NCI-H1092 (cell line): Measurements from ENCODE around the gene MTMR12.
"Not testable (repeated sequence)": the region's sequence is repeated elsewhere in the genome, so short reads cannot be mapped to it uniquely, and the experiment has no call there.

ENCODE experiments used
- DNase-seq: peaks from one replicate; lab custom pipeline; 2025; lab: John Stamatoyannopoulos, UW

The MTMR12 gene

DNA sequence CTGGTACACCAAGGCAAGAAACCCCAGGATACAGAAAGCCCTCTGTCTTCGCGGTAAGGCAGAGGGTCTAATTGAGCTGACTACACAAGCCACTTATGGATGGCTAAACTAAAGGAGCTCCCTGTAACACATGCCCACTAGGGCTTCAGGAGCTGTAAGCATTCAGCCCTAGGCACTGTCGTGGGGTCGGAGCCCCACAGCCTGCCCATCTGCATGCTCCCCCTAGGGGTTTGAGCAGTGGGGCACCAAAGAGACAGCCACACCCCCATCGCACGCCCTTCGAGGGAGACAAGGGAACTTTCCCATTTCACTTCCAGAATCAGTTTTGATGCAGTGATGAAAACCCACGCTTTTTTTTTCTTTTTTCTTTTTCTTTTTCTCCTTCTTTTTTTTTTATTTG is 11.0 kb upstream of the MTMR12 start:
- DNase-seq = no peak

GRCh38 chr5:32322882-32323281 is 10.1 kb upstream of the MTMR12 start:
- no peak for DNase-seq

DNA sequence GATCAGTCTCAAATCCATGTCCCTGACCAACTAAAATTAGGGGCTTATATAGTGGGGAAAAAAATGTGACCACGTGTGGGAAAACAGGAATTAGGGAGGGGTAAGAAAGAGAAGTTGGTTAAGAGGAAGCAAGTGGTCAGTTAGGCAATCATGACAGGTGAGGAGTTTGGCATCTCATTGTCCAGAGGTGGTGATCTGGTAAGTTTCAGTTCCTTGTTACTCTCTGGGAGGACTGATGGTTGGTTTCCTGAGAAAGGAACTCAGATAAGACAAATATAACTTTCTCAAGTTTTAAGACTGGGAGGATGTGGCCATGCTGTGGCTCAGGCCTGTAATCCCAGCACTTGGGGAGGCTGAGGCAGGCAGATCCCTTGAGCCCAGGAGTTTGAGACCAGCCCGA is 9.0 kb upstream of the MTMR12 start:
- DNase-seq = not testable (repeated sequence)

DNA sequence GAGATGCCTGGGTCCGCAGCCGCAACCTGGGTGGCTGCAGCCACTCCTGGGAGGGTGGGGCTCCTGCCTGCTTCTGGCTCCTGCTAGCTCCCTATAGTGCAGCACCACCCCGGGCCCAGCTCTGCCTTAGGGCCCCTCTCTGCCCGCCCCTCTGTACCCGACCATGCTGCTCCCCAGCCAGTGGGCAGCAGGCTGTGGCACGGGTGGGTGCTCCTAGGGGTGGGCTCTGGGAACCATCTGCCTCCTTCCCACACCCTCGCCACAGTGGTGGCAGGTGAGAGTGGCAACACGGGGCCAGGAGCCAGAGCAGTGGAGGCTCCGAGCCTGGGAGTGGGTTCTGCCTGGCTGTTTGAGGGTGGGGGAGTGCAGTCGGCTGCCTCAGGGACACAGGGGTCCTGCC is 7.8 kb upstream of the MTMR12 start:
- no peak for DNase-seq

GRCh38 chr5:32319926-32320543 is 7.3 kb upstream of the MTMR12 start:
- DNase-seq = no peak

DNA sequence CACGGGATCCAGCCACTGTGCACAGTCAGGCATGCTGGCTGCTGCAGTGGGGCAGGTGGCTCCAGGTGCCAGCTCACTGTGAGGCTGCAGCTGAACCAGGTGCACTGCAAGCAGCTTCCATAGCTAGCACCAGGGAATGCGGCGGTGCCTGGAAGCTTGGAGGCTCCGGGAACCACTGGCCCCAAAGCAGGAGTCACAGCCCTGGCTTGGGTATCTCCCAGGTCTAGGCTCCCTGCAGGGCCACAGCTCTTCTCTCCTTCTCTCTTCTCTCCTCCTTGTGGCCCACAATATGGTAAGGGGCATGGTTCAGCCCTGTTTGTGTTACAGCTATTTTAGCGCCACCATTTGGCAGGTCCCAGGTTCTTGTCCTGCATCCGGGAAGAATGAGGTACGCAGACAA is 6.7 kb upstream of the MTMR12 start:
- no peak for DNase-seq

DNA sequence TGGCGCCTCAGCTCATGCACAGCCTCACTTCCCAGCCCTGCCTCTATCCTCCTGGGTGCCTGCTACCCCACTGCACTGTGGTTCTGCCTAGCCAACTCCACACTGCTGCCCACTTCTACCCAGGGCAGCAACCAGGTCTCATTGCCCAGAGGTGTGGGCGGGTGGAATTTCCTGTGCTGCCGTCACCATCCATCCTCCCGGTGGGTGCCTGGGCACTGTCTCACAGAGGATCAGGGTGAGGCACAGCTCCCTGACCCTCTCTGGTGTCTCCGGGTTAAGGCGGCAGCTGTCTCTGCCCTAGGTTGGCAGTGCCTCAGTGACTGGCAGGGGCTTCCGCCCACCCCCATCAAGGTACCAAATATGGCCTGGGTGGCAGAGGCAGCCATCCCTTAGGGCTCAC is 4.3 kb upstream of the MTMR12 start:
- DNase-seq = no peak

DNA sequence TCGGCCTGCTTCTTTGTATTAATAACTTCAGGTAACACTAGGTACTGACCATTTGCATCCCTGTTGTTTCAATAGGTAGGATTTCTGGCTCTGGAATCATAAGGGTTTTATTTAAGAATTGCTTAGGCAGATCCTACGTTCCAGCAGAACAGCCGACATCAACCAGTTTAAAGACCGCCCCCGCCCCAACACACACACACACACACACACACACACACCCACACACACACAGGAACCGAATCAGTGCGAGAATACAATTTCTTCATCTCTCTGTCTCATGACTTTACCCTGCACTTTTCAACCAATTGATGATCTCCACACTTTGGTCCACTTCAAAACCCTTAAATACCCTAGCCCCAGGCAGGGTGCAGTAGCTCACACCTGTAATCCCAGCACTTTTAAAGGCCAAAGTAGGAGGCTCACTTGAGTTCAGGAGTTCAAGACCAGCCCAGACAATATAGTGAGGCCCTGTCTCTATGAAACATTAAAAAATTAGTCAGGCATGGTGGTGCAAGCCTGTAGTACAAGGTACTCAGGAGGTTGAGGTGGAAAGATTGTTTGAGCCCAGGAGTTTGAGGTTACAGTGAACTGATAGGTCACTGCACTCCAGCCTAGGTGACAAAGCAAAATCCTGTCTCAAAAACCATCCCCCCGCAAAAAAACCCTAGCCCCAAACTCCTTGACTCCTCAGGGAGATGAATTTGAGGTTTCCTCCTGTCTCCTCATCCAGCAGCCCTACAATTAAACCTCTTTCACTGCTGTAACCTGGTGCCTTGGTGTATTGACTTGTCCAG is 2.7 kb upstream of the MTMR12 start:
- DNase-seq = no peak

DNA sequence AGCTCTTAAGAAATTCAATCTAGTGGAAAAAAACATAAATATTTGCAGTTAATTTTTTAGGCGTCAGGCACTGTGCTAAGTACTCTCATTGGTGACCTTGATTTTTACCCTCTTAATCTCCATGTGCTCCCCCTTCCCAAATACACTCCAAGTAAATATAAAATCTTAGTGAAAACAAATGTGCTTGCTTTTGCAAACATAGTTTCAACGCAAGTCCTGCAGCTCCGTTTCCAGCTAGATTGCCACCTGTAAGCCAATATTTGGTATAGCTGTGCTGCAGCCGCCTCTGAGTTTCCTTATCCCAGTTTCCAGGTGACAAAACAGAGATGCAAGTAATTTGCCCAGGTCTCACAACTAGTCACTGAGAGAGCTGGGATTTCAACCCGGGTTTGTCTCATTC is 1.9 kb upstream of the MTMR12 start:
- no peak for DNase-seq

DNA sequence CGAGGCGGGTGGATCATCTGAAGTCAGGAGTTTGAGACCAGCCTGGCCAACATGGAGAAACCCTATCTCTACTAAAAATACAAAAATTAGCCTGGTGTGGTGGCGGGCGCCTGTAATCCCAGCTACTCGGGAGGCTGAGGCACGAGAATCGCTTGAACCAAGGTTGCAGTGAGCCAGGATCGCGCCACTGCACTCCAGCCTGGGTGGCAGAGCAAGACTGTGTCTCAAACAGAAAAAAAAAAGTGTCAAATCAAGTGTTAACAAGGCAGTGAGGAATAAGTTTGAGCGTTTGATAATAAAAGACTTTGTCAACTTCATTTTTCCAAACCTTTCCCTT is 1.4 kb upstream of the MTMR12 start:
- DNase-seq = not testable (repeated sequence)

- peak; percentile 51 for DNase-seq
These were observed 543 bp downstream of the MTMR12 start for GRCh38 chr5:32312197-32312594.

GRCh38 chr5:32311404-32312196 is 1.1 kb downstream of the MTMR12 start:
- DNase-seq = no peak

GRCh38 chr5:32309761-32310160 is 3.0 kb downstream of the MTMR12 start:
- no peak for DNase-seq

DNA sequence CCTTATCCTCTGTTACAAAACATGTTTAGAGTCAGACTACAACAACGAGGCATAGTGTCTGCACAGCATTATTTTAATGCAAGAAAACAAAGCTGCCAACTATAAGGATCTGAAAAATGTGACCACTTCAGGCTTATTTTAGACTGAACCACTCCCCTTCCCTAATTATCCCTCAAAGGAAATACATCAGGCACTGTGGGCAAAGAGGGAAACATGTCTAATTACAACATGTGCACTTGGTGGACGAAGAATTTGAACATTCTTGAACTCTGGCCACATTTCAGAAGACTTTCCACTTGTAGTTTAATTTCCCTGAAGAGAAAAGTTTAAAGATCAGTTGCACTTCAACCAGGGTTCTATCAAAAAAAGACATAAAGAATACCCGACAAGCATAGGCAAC is 3.8 kb downstream of the MTMR12 start:
- no peak for DNase-seq

DNA sequence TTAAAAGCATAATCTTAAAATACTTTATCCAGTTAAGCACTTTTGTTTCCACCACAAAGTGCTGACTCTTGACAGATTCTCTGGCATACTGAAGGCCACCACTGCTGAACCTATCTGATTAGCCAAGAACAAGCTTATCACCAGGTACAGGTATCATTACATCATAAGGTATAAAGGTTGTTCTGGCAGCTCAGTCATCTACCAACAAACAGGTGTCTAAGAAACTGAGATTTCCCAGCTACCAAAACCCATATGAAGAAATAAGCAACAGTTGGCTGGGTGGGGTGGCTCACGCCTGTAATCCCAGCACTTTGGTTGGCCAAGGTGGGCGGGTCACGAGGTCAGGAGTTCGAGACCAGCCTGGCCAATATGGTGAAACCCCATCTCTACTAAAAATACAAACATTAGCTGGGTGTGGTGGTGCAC is 5.0 kb downstream of the MTMR12 start:
- no peak for DNase-seq

DNA sequence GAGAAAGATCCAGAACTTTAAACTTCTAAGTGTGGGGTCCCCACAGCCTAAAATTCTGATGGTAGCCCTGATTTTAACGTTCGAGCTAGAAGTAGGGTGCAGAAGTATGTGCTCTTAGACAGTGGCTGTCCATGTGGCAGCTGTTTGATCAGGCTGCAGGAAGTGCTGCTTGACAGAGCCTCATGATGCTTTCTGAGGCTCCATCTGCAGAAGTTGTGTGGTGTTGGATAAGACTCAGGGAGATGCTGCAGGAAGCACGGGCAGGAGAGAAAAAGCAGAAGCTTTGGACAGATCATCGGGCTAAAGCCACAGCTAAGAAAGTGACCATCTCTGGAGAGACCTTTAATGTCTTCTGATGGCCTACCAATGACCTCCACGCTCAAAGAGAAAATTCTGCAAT is 8.1 kb downstream of the MTMR12 start:
- DNase-seq = no peak

GRCh38 chr5:32303755-32304120 is 9.0 kb downstream of the MTMR12 start:
- no peak for DNase-seq

DNA sequence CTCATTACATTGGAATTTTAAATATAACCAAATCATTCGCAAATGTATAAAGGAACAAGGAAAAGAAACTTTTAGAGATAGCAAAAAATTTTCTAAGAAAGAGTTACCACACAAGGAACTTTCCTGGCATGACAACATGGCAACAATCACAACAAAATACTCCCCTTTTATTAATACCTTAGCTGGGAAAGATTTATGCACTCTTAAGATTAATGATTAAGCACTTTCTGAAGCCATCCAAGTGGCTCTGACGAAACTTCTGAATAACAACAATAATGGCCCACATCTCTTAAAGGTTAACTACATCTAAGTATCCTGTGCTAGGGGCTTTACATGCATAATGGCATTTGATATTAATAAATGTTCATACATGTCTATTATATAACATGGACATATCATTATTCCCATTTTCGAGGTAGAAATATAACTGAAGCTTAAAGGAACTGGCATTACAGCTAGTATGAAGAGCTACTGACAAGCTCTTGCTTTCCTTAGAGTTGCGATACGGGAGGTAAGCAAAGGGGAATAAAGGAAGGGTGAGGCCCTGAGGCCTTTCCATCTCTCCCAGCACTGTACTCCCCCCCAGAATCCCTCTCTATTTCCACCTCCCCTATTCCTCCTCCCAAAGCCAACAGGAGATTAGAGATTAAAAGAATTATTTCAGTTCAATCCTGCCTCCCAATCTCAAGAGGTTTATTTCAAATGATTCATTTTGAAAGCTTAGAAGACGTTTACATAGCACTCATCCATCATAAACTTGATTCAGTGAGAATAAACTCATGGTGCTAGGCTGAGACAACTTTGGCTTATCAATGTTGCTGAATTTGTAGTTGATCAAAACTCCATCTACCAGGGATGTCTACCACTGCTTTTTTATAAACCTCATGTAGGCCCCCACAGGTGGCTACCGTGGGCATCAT is 9.6 kb downstream of the MTMR12 start:
- DNase-seq = no peak

DNA sequence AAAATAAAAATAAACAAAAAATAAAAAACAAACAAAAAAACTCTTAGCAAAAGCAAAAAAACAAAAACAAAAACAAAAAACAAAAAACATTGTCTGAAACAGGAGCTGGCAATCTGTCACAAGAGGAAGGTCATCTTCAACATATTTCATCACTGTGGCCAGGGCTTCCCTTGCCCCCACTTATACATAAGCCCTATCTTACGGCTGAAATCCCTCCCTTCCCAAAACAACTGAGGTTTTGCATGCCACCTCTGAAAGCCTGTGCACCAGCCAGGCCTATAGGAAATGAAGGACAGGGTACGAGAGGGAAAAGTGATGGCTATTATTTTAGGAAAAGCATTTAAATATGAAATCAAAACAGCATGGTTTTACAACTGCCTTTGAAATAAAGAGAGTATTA is 10.8 kb downstream of the MTMR12 start:
- DNase-seq = no peak

- DNase-seq = no peak
These were observed 13.6 kb downstream of the MTMR12 start for GRCh38 chr5:32299059-32299677.

GRCh38 chr5:32298059-32298415 is 14.7 kb downstream of the MTMR12 start:
- no peak for DNase-seq
